GM21723 (cell line): Measurements from ENCODE around the gene CNDP1.

Experiments
- ATAC-seq: cut with Tn5 transposase; IDR thresholded peaks from one replicate; pipeline ENCODE4 v1.9.1; 2021; ENCODE audit warnings: mild to moderate bottlenecking, moderate library complexity; ENCODE audit not compliant: unreplicated experiment

Gene CNDP1

GRCh38 chr18:74505776-74506175, 28.5 kb upstream of the CNDP1 start:
- no peak for ATAC-seq

GRCh38 chr18:74506448-74507084, 27.7 kb upstream of the CNDP1 start:
- no peak for ATAC-seq

GRCh38 chr18:74507097-74507881, 27.0 kb upstream of the CNDP1 start:
- ATAC-seq = no peak

GRCh38 chr18:74507927-74508326, 26.4 kb upstream of the CNDP1 start:
- no peak for ATAC-seq

- no peak for ATAC-seq
These were observed 25.9 kb upstream of the CNDP1 start for GRCh38 chr18:74508366-74508765.

GRCh38 chr18:74508821-74509225, 25.5 kb upstream of the CNDP1 start:
- no peak for ATAC-seq

GRCh38 chr18:74509856-74510769, 24.2 kb upstream of the CNDP1 start:
- ATAC-seq = no peak

DNA sequence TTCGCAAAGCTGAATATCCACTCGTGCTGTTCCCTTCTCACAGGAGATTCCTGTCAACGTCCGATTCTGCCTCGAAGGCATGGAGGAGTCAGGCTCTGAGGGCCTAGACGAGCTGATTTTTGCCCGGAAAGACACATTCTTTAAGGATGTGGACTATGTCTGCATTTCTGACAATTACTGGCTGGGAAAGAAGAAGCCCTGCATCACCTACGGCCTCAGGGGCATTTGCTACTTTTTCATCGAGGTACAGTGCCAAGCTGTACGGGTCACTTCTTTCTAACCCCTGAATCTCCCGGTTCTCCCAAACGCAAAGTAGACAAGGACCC, 23.6 kb upstream of the CNDP1 start:
- no peak for ATAC-seq

DNA sequence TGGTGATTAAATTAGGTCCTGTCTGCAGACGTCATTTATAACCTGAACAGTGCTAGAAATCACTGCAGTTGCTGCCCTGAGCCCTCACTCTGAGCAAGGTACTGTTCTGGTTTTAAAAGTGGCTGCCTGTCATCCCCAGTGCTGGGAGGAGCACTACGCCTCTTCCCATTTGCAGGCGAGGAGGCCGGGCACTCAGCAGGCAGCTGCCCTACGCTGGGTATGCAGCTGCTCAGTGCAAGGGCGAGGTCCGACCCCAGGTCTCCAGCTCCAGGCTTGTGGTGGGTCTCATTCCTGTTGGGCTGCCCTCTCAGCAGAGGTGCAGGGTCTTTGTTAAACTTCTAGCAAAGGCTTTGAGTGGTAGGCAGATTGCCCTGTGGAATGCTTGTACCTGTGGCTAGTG, 22.5 kb upstream of the CNDP1 start:
- ATAC-seq = no peak

DNA sequence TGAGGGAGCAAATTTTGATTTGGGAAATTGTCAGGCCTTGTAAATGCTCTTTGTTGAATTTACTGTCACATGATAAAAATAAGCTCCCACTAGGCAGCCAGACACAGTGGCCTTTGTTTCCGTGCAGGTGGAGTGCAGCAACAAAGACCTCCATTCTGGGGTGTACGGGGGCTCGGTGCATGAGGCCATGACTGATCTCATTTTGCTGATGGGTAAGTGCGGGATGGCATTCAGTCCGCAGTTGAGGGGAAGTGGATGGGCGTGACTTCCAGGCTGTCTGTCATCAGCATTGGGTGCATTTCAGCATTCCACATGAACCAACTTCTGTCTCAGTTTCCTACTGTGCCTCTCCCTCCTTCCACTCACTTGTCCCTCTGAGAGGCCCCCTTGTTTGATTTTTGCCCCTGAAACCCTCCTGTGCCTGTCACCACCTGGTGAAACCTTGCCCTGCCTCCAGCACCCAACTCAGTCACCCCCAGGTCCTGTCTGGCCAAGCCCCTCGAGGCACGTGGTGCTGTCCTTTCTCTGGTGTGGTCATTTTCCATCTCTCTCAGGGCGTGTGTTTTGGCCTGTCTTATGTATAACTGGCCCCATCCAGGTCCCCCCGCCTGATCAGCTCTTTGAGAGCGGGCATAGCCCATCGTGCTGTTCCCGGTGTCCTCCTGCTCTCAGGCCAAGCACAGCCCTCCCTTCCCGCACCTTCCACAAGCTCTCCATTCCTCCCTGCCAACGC, 21.8 kb upstream of the CNDP1 start:
- no peak for ATAC-seq

GRCh38 chr18:74513149-74513882, 21.0 kb upstream of the CNDP1 start:
- ATAC-seq = no peak

DNA sequence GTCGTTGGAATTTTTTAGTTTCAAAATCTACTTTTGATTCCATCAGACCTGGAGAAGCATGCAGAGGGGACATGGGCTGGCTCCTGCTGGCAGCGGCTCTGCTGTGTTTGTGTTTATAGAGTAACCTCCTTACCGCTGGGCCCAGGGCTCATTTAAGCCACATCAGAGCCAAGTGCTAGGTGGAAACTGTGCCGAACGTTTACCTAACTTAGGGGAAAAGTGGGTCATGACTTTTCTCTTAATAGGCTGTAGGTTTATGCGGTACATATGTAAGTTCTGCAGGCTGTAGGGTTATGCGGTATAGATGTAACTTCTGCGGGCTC, 20.5 kb upstream of the CNDP1 start:
- no peak for ATAC-seq

- ATAC-seq = no peak
These were observed 19.3 kb upstream of the CNDP1 start for GRCh38 chr18:74514860-74515495.

- no peak for ATAC-seq
These were observed 18.6 kb upstream of the CNDP1 start for GRCh38 chr18:74515620-74516231.

- ATAC-seq = no peak
These were observed 17.7 kb upstream of the CNDP1 start for GRCh38 chr18:74516271-74517235.

DNA sequence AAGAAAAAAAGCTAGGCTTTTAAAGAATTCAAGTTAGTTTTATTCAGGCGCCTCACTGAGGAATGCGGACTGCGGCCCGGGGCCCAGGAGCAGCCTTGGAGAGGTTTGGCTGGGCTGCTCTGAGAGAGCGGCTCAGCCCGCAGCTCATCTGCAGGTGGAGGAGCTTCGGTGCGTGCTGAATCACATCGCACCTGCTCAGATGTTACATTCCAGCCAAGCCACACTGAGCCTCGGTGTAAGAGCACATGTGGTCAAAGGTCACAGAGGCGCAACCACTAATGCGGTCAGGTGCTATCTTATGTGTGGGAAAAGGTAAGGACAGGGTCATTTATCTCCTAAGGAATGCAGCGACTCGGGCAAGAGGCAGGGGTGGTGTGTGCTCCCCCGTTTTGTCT, 17.1 kb upstream of the CNDP1 start:
- no peak for ATAC-seq

- no peak for ATAC-seq
These were observed 15.6 kb upstream of the CNDP1 start for GRCh38 chr18:74518456-74519295.
